GM12878 (cell line): ENCODE results near the gene SRSF2.

Source experiments
- CTCF ChIP-seq, 3 experiments: IDR thresholded peaks in 2 of 3; conservative IDR thresholded peaks in 1 of 3; 2 replicates each; pipeline ENCODE4 v1.5.1; 2011; ENCODE audit warnings: low read depth in 3 of 3, low read length in 3 of 3, mild to moderate bottlenecking in 3 of 3, control low read depth in 2 of 3, moderate library complexity in 2 of 3, inconsistent platforms in 1 of 3, mixed read lengths in 1 of 3; ENCODE audit not compliant: control insufficient read depth in 2 of 3, insufficient read depth in 1 of 3; ENCODE audit errors: extremely low read depth in 1 of 3
- EZH2 ChIP-seq: IDR thresholded peaks from 2 replicates; pipeline ENCODE4 v1.6.1; 2012; ENCODE audit warnings: low read depth, mild to moderate bottlenecking, control low read depth, inconsistent platforms, low read length, borderline replicate concordance; ENCODE audit not compliant: control insufficient read depth
- KDM1A ChIP-seq: fragments of 200-600 bp; sonication (generic); IDR thresholded peaks from 2 replicates; pipeline ENCODE4 v1.6.1; 2016; ENCODE audit warnings: borderline replicate concordance
- MAX ChIP-seq: IDR thresholded peaks from 2 replicates; pipeline ENCODE4 v1.6.1; 2012; ENCODE audit warnings: low read depth, low read length, improper control_type of control experiment
- MXI1 ChIP-seq: fragments of 150-350 bp; IDR thresholded peaks from 2 replicates; pipeline ENCODE4 v1.6.1; 2011; ENCODE audit warnings: low read depth, mild to moderate bottlenecking, inconsistent platforms, low read length, improper control_type of control experiment
- NBN ChIP-seq: fragments of 450-650 bp; IDR thresholded peaks from 2 replicates; pipeline ENCODE4 v1.6.1; 2016
- POLR2AphosphoS5 ChIP-seq: IDR thresholded peaks from 2 replicates; pipeline ENCODE4 v1.6.1; 2011; ENCODE audit warnings: mild to moderate bottlenecking, low read length, inconsistent platforms
- SUZ12 ChIP-seq: fragments of 200-600 bp; sonication (generic); IDR thresholded peaks from one replicate; pipeline ENCODE4 v1.6.1; 2018; ENCODE audit warnings: antibody characterized with exemption, mild to moderate bottlenecking; ENCODE audit not compliant: unreplicated experiment
- TBL1XR1 ChIP-seq: IDR thresholded peaks from 2 replicates; pipeline ENCODE4 v1.6.1; 2012; ENCODE audit warnings: low read depth, low read length, improper control_type of control experiment
- YY1 ChIP-seq: IDR thresholded peaks from 2 replicates; pipeline ENCODE4 v1.6.1; 2011; ENCODE audit warnings: low read depth, mild to moderate bottlenecking, low read length
- ZNF687 ChIP-seq: fragments of 450-650 bp; IDR thresholded peaks from 2 replicates; pipeline ENCODE4 v1.6.1; 2017; ENCODE audit warnings: mild to moderate bottlenecking, moderate library complexity
- ZZZ3 ChIP-seq: IDR thresholded peaks from 2 replicates; pipeline ENCODE4 v1.6.1; 2011; ENCODE audit warnings: low read depth; ENCODE audit not compliant: control insufficient read depth, insufficient read length
- TF ChIP-seq, protein P1 (sequence below): IDR thresholded peaks from 2 replicates; pipeline ENCODE4 v1.6.1; 2011; ENCODE audit warnings: low read depth, low read length, improper control_type of control experiment, borderline replicate concordance

DNA sequence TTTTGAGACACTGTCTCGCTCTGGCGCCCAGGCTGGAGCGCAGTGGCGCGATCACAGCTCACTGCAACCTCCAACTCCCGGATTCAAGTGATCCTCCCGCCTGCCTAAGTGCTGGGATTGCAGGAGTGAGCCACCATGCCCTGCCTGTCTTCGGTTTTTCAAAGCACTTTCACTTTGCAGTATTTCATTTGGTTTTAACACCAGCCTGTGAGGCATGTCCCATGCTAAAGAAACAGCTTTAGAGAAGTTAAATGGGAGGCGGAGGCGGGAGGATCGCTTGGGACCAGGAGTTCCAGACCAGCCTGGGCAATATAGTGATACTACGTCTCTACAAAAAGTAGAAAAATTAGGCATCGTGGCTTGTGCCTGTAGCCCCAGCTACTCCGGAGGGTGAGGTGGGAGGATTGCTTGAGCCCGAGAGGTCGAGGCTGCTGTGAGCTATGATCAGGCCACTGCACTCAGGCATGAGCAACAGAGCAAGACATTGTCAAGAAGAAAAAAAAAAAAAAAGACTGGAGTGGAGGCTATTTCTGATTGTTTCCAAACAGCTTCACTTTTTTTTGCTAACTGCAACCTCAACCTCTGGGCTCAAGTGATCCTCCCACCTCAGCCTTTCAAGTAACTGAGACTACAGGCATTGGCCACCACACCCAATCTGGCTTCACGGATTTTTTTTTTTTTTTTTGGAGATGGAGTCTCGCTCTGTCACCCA, 9.2 kb downstream of the SRSF2 start:
- TF ChIP-seq NBN (no peak), MXI1 (no peak), ZZZ3 (no peak), MAX (0 out of 2 replicates have a peak, but pooled peaks have one; percentile 21), POLR2AphosphoS5 (no peak), CTCF (IDR thresholded peaks at IDR 0.05 in 2 of 3, conservative IDR thresholded peaks at IDR 0.05 in 1 of 3; ENCODE audit: control insufficient read depth in 2 of 3, extremely low read depth in 1 of 3, insufficient read depth in 1 of 3, low read depth in 3 of 3, low read length in 3 of 3) (no peak), ZNF687 (no peak), EZH2 (no peak), TBL1XR1 (no peak; the same call in 1 of the 2 replicates), YY1 (no peak), KDM1A (no peak), SUZ12 (no peak)
- TF ChIP-seq, protein P1, sequence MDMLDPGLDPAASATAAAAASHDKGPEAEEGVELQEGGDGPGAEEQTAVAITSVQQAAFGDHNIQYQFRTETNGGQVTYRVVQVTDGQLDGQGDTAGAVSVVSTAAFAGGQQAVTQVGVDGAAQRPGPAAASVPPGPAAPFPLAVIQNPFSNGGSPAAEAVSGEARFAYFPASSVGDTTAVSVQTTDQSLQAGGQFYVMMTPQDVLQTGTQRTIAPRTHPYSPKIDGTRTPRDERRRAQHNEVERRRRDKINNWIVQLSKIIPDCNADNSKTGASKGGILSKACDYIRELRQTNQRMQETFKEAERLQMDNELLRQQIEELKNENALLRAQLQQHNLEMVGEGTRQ, result no peak
